PC-9 (cell line): ENCODE data around the gene OBSL1.

ENCODE experiments used
- EZH2 ChIP-seq: fragments of 200-600 bp; sonication (generic); IDR thresholded peaks from 2 replicates; pipeline ENCODE4 v1.8.0; 2017; ENCODE audit warnings: antibody characterized with exemption, low read depth
- TF ChIP-seq, protein P1 (sequence below): fragments of 200-600 bp; sonication (generic); conservative IDR thresholded peaks from 2 replicates; pipeline ENCODE4 v1.6.1; 2017; ENCODE audit warnings: mixed run types, antibody characterized with exemption, mild to moderate bottlenecking, moderate library complexity

DNA sequence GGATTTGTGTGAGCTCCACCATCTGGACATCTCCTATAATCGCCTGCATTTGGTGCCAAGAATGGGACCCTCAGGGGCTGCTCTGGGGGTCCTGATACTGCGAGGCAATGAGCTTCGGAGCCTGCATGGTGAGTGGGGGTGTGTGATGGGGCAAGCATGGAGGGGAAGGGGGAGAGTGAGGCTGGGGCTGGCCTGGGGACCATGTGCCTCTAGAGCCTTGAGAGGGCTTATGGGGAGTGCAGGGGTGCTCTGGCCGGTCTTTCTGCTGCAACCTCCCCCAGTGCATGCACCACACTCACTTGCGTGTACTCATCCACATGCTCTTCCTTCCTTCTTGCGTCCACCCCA lies 34.2 kb upstream of the OBSL1 start:
- TF ChIP-seq, protein P1, sequence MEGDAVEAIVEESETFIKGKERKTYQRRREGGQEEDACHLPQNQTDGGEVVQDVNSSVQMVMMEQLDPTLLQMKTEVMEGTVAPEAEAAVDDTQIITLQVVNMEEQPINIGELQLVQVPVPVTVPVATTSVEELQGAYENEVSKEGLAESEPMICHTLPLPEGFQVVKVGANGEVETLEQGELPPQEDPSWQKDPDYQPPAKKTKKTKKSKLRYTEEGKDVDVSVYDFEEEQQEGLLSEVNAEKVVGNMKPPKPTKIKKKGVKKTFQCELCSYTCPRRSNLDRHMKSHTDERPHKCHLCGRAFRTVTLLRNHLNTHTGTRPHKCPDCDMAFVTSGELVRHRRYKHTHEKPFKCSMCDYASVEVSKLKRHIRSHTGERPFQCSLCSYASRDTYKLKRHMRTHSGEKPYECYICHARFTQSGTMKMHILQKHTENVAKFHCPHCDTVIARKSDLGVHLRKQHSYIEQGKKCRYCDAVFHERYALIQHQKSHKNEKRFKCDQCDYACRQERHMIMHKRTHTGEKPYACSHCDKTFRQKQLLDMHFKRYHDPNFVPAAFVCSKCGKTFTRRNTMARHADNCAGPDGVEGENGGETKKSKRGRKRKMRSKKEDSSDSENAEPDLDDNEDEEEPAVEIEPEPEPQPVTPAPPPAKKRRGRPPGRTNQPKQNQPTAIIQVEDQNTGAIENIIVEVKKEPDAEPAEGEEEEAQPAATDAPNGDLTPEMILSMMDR = no peak
- TF ChIP-seq EZH2 = no peak
